Anterior cingulate cortex (tissue), 58 donors: ENCODE data around the gene GCH1.
"Not testable (repeated sequence)": the region's sequence is repeated elsewhere in the genome, so short reads cannot be mapped to it uniquely, and the experiment has no call there.

Source experiments
- DNase-seq, 58 donors: peaks; one replicate each; lab custom pipeline; 2025; lab: John Stamatoyannopoulos, UW

Gene GCH1

DNA sequence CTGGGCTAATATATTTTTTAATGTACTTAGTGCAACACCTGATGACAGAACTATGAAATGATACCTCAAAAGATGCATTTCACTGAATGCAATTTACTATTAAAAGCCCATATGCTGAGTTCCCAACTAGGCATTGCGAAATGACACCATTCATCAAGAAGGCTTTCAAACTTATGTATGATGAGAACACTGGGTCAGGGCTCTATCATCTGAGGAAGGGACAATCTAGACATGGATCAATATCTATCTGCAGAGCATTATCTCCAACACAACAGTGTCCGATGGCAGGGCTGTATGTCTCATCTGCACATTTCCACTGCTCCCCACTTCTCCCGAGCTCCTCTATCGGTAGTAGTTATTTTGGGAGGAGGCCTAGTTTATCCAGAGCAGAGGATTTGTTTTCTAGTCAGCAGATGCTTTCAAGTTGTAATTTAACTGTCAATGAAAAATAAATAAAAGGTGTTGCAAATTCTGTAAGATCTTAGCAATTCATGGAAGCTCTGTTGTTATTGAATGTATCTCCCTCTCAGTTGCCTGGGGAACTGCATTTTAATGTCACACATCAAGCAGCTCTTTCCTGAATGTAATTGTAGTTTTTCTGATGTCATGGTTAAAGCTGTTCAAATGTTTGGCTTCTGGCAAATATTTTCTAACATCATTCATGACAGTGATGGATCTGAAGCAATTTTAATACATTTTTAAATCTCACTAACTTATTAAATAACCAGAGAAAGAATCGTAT, 7.4 kb upstream of the GCH1 start:
- no peak for DNase-seq

DNA sequence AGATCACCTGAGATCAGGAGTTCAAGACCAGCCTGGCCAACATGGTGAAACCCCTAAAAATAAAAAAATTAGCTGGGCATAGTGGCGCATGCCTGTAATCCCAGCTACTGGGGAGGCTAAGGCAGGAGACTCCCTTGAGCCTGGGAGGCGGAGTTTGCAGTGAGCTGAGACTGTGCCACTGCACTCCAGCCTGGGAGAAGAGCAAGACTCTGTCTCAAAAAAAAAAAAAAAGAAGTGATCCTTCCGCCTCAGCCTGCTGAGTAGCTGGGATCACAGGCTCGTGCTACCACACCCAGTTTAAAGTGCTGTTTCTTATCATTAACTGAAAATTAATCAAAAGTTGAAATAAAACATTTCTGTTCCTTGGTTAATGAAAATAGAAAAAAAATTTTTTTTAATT, 6.3 kb upstream of the GCH1 start:
- not testable (repeated sequence) for DNase-seq

- no peak for DNase-seq
These were observed 5.6 kb upstream of the GCH1 start for GRCh38 chr14:54908190-54908589.

DNA sequence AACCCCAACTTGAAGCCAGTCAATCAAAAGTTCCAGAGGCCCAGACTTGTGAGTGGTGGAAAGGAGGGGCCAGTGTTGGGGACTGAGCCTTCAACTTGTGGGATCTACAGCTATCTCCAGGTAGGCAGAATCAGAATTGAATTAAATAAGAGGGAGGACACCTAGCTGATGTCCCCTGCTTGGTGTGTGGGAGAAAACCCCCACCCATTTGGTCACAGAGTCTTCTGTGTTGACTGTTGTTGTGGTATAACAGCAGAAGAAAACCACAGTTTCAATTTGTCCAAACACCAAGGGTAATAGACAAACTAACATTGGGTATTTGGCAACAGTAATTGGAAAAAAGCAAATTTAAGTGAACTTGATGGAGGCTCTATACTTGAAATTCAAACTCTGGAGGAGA, 3.4 kb upstream of the GCH1 start:
- DNase-seq: no peak

- DNase-seq: peak in 22 of 58 donors; percentile 3 to 52 (median 14)
These were observed 494 bp downstream of the GCH1 start for GRCh38 chr14:54902143-54902520.

DNA sequence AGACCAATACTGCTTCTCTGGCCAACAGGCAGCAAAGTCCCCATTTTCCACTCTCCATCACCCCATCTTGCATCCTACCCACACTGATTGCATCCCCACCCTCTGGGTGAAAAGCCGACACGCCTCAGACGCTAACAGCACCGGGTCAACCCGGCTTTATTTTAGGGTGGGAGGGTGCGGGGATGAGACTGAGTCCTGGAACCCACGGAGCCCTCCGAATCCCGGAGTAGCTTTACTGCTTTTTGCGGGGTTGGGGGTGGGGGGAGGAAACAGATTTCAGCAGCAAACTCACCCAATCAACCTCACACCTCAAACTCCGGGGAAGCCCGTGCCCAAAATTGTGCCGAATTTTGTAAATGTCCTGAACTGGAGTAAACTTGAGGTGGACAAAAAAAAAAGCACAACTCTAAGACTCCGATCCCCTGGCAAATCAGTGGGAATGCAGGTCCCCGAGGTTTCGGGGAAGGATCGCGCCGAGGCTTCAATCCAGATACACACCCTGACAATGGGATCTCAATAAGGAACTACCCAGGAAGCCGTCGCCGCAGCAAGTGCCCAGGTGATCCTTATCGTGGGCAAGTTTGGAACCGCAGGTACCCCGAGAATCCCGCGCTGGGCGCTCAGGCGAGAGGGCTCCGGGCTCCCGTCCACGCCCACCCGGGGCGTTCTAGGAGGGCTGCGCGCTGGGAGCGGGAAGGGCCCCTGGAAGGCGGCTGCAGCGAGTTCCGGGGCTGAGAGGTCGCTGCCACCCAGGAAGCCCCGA, 1.1 kb downstream of the GCH1 start:
- DNase-seq: peak in 2 of 58 donors; percentile 11 to 52

- DNase-seq: no peak
These were observed 3.1 kb downstream of the GCH1 start for GRCh38 chr14:54899573-54899972.

- DNase-seq: not testable (repeated sequence)
These were observed 4.6 kb downstream of the GCH1 start for GRCh38 chr14:54897809-54898555.

DNA sequence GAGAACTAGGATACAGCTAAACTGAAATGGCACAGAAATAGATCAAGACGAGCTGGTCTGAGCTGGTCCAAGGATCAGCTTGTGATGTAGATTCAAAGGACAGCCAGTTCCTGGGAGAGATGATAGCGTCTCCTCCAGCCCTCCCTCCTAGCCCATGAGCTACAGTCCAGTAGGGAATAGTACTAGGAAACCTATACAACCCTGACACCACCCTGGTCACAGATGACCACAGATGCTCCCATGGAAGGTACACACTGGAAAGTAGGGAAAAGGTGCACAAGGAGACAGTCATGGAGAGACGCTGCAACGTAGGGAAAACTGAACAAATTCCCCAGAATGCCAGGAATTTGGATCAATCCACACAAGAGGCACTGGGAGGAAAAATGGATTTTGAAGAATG, 6.9 kb downstream of the GCH1 start:
- DNase-seq: no peak

- no peak for DNase-seq
These were observed 7.6 kb downstream of the GCH1 start for GRCh38 chr14:54894995-54895394.

DNA sequence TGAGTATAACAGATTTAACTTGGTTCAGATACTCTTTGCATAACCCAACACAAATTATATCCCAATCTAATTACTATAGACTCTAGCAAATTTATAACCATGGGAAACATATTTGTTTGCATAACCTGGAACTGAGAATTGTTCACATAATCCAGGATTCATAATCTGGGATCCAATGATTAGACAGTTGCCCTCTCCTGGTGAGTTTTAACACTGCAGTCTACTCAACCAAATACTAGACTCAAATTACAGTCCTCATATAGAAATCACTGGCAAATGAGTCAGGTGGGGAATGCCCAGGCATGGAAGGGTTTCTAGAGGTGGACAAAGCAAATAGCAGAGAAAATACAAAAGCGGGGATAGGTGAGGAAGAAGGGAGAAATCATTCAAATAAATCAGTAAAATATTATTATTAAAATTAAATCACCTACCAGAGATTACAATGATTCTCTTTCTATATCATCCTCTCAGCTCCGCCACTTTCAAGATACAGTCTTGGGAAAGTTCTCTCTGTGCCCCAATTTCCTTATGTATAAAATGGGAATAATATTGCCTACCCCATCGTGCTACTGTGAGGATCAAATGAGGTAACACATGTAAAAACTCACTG, 9.4 kb downstream of the GCH1 start:
- DNase-seq: no peak

- DNase-seq: no peak
These were observed 11.0 kb downstream of the GCH1 start for GRCh38 chr14:54891471-54892245.

DNA sequence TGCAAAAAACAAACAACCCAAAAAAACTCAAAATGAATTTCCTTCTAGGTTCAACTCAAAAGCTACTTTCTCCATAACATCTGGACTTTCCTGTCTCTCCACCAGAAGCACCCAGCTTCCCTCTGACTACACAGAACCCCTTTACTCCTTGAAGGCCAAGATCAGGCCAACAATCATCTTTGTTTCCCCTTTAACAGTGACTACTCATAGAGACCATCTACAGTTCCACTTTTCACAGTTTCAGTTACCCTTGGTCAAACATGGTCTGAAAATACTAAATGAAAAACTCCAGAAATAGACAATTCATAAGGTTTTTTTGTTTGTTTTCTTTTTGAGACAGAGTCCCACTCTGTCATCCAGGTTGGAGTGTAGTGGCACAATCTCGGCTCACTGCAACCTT, 11.8 kb downstream of the GCH1 start:
- DNase-seq: no peak

GRCh38 chr14:54889919-54890318, 12.7 kb downstream of the GCH1 start:
- no peak for DNase-seq

DNA sequence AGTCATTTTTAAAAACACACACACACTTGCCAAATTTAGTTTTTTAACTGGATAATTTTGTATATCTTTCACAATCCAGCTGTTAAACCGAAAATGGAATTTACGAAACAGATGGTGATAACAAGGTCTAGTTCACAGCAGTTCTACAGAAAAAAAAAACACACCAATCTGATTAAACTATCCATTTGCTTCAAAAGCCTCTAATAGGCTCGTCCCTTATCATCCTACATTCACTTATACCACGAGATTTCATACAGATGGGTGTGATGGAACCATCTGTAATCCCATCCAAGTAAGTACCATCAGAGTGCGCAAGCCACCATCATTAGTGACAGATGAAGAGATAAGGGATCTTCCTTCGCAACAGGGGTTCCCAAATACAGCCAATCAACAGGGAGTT, 20.1 kb downstream of the GCH1 start:
- DNase-seq: no peak

DNA sequence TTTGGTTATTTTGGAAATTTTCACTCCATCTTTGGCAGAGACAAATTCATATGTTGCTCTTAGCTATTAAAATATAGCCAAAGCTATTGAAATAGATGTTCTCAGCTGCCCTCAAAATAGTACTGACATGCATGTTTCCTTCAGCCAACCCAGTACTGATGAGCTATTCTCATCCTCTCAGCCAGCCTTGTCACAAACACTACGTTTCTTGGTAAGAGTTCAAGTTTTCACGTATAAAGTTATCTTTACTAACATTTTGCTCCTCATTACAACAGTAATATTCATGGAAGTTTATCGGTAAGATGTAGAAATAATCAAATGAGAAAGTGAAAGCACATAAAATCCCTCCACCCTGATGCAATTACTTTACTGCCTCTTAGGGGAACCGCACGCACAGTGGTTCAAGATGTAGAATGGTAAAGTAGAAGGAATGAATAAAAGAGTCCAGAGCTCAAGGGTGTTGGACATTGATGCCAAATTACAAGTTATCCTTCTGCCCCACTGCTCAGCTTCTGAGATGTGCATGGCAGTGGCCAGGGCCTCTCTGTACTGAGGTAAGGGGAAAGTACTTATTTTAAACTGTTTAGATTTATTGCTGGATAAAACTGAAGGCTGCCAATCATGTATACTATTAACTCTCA, 20.7 kb downstream of the GCH1 start:
- no peak for DNase-seq

DNA sequence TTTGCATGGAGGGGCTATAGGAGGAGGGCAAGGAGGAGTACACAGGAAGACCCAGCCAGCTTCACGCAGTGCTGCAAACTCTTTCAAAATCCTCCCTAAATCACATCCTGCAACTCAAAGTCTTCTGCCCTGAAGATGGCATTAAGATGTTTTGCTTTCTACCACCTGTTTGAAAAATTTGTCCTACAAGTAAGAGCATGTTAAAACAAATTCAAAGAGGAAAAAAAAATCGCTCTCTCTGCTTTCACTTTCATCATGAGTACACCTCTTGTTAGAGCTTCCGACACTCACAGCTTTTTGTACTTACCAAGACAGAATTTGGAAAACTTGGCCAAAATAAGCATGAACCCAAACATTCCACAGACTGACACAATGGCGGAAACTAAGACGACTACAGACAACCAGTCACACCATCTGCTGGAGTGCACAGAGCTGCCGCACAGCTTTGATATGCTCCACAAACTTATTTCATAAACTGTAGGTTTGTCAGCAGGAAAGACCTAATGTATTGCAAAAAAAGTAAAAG, 21.3 kb downstream of the GCH1 start:
- peak in 4 of 58 donors; percentile 3 to 39 (median 8) for DNase-seq

GRCh38 chr14:54877703-54878021, 25.0 kb downstream of the GCH1 start:
- no peak for DNase-seq

DNA sequence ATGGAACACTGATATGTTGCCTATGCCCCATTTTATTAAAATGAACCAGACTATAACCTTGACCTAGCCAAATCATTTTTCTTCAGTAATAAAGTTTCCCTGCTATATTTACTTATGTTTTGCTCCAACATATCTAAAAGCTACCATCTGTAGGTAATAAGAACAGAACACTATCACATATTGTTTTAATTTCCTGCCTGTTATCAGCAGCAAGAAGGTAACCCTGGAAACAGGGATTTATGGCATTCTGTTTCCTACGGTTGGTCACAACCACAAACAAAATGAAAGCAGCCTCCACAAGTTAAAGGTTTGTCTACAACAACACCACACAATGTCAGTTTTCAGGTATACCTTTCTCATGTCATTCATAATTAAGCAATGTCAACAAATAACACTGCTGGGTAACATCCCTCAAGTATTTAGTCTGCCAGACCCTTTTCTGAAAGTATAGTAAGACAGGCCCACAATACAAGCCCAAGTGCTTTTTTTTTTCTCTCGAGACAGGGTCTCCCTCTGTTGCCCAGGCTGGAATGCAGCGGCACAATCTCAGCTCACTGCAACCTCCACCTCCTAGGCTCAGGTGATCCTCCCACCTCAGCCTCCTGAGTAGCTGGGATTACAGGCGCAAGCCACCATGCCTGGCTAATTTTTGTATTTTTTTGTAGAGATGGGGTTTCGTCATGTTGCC, 25.5 kb downstream of the GCH1 start:
- DNase-seq: no peak
